Activated T-helper 17 cell treated with anti-CD3 and anti-CD28 coated beads, Interleukin-2, amount 50 U/mL, for 72 hours (primary cell): ENCODE measurements around the gene CATSPERE. TPM values are rescaled to one million over a fixed set of nuclear protein-coding genes. Genes with fewer than 3 reads are reported as not detected.
"Not testable (repeated sequence)": the region's sequence is repeated elsewhere in the genome, so short reads cannot be mapped to it uniquely, and the experiment has no call there.

Experiments used
- ATAC-seq: fragments of 150-1000 bp; cut with Tn5 transposase; replicated peaks from 2 replicates; pipeline ENCODE4 v1.10.0; 2021; ENCODE audit warnings: mild to moderate bottlenecking, moderate library complexity
- H3K27ac Mint-ChIP-seq: one replicate; pipeline ENCODE4 v1.8.0; 2022; ENCODE audit warnings: mixed read lengths
- H3K27me3 Mint-ChIP-seq: one replicate; pipeline ENCODE4 v1.8.0; 2022; ENCODE audit warnings: mixed read lengths
- H3K36me3 Mint-ChIP-seq: one replicate; pipeline ENCODE4 v1.8.0; 2022; ENCODE audit warnings: low read depth, mild to moderate bottlenecking, mixed read lengths
- H3K4me1 Mint-ChIP-seq: one replicate; pipeline ENCODE4 v1.8.0; 2022; ENCODE audit warnings: mixed read lengths
- H3K4me3 Mint-ChIP-seq: one replicate; pipeline ENCODE4 v1.8.0; 2022; ENCODE audit warnings: mild to moderate bottlenecking, mixed read lengths
- H3K9me3 Mint-ChIP-seq: one replicate; pipeline ENCODE4 v1.8.0; 2022; ENCODE audit warnings: mixed read lengths
- total RNA-seq, 2 donors: library from RNA; stranded (reverse); gene quantifications; one replicate each; pipeline ENCODE4 v1.2.3, GENCODE V29; 2022

The CATSPERE gene
- total RNA-seq, 2 donors from 2014 or later: 0.53 to 0.69 TPM

DNA sequence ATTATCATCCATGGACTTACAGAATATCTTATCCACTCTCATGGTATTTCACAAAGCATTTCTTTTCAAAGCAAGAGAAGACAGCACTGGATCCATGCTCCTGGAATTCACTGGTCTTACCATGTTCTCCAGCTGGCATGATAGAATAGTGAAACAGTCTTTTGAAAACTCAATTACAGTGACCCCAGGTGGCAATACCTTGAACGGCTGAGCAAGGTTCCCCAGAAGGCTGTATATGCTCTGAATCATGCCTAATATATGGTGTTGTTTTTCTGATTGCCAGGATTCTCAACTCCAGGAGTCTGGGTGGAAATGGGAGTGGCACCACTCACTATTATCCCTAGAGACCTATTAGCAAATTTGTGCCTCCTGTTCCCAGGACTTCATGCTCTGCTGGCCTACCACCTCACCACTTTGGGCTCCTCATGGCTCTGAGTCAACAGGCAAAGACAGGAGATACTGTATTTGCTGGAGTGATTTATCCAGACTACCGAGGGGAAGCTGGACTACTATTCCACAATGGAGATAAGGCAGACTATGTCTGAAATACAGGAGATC is 87.6 kb downstream of the CATSPERE start:
- Mint-ChIP-seq H3K9me3 (peaks cover 16% of the 10 kb centered on the region), H3K27me3 (no peaks in the 10 kb centered on the region), H3K36me3 (no peaks in the 10 kb centered on the region), H3K4me3 (no peak overlapping the region), H3K27ac (no peak overlapping the region), H3K4me1 (no peaks in the 10 kb centered on the region)
- ATAC-seq: no peak

DNA sequence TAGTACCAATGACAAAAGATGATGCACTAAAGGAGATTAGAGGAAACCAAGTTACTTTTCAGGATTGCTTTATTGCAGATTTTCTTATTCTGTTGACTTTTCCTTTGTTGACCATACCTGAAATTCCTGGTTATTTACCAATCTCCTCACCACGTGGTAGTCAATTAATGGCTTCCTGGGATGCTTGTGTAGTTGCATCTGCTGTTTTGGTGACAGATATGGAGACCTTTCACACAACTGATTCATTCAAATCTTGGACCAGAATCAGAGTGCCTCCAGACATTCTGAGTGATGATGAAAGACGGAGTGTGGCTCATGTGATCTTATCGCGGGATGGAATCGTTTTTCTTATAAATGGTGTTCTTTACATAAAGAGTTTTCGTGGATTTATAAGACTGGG is 91.3 kb downstream of the CATSPERE start:
- Mint-ChIP-seq H3K9me3 (peaks cover 5% of the 10 kb centered on the region), H3K4me1 (no peaks in the 10 kb centered on the region), H3K27me3 (no peaks in the 10 kb centered on the region), H3K27ac (no peak overlapping the region), H3K4me3 (no peak overlapping the region), H3K36me3 (no peaks in the 10 kb centered on the region)
- no peak for ATAC-seq

DNA sequence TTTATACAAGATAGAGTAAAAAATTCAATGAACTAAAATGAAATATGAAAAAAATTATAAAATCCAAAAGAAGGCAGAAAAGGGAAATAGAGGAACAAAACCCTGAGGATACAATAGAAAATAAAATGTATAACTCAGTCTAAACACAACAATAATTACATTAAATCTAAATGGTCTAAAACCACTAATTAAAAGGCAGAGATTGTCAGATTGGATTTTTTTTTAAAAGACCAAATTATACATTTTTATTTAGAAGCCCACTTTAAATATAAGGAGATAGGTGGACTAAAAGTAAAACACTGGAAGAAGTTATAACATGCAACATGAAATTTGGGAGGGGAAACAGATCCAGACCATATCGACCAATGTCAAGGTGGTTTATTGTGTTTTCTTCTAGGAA is 95.2 kb downstream of the CATSPERE start:
- ATAC-seq: no peak
- H3K4me3 Mint-ChIP-seq: no peak overlapping the region
- no peak overlapping the region for H3K27ac Mint-ChIP-seq
- no peaks in the 10 kb centered on the region for H3K9me3 Mint-ChIP-seq
- no peaks in the 10 kb centered on the region for H3K27me3 Mint-ChIP-seq
- no peaks in the 10 kb centered on the region for H3K36me3 Mint-ChIP-seq
- no peaks in the 10 kb centered on the region for H3K4me1 Mint-ChIP-seq

DNA sequence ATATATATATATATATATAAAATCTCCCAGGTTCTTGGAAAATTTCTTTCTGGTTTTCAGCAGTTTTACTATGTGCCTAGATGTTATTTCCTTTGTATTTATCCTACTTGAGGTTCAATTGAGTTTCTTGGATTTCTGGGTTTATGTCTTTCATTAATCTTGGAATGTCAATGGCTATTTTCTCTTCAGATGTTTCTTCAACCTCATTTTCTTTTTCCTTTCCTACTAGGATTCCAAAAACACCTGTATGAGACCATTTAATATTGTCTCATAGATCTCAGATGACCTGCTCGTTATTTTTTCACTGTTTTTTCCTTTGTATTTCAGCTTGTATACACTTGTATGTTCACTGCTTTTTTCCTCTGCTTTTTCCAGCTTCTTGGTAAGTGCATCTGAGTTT is 96.5 kb downstream of the CATSPERE start:
- H3K9me3 Mint-ChIP-seq: no peaks in the 10 kb centered on the region
- no peak overlapping the region for H3K4me3 Mint-ChIP-seq
- no peaks in the 10 kb centered on the region for H3K27me3 Mint-ChIP-seq
- no peaks in the 10 kb centered on the region for H3K36me3 Mint-ChIP-seq
- ATAC-seq: no peak
- H3K27ac Mint-ChIP-seq: no peak overlapping the region
- H3K4me1 Mint-ChIP-seq: no peaks in the 10 kb centered on the region

DNA sequence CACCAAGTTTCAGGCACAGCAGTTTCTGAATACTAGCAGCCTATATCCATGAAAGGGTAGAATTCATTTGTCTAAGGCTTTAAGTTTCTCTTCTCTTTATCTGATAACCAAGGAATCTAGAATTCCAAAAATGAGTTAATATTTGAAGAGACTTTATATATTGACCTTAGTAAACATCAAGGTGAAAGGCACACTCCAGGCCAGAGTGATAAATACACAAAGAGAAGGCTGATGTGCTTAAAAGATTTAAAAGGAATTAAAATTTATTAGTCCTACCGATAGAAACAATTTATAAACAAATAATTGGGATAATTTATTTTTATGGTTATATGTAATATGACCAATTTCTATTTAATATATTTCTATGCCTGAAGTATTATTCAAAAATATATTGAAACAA is 98.5 kb downstream of the CATSPERE start:
- no peaks in the 10 kb centered on the region for H3K27me3 Mint-ChIP-seq
- H3K4me3 Mint-ChIP-seq: no peak overlapping the region
- no peaks in the 10 kb centered on the region for H3K36me3 Mint-ChIP-seq
- H3K4me1 Mint-ChIP-seq: no peaks in the 10 kb centered on the region
- no peaks in the 10 kb centered on the region for H3K9me3 Mint-ChIP-seq
- no peak for ATAC-seq
- no peak overlapping the region for H3K27ac Mint-ChIP-seq

DNA sequence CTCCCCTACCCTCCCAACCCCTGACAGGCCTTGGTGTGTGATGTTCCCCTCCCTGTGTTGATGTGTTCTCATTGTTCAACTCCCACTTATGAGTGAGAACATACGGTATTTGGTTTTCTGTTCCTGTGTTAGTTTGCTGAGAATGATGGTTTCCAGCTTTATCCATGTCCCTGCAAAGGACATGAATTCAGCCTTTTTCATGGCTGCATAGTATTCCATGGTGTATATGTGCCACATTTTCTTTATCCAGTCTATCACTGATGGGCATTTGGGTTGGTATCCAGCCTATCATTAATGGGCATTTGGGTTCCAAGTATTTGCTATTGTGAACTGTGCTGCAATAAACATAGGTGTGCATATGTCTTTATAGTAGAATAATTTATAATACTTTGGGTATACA is 101.8 kb downstream of the CATSPERE start:
- ATAC-seq, H3K4me1 Mint-ChIP-seq: not testable (repeated sequence)

DNA sequence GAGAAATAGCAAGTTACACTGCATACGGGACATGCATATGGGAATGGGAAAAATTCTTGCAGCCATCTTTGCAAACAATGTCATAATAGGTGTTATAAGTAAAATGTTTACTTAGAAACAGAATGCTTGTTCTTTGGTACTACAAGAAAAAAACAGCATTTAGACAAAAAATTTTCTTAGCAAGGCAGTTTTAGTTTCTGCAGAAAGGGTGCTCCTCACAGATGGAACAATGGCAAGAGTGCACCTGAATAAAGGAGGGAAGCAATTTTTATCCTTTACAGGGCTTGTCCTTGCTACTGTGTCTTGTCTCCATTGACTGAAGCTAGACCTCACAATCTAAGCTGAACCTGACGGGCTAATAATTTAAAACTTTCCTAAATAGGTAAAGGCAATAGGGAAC is 112.7 kb downstream of the CATSPERE start:
- Mint-ChIP-seq H3K27me3 (no peaks in the 10 kb centered on the region), H3K4me1 (no peaks in the 10 kb centered on the region), H3K4me3 (no peak overlapping the region), H3K9me3 (peaks cover 19% of the 10 kb centered on the region), H3K27ac (no peak overlapping the region), H3K36me3 (no peaks in the 10 kb centered on the region)
- ATAC-seq: no peak

More for the DNA sequence above, 101.8 kb downstream of the CATSPERE start:
- H3K36me3 Mint-ChIP-seq, H3K4me3 Mint-ChIP-seq, H3K27ac Mint-ChIP-seq, H3K9me3 Mint-ChIP-seq, H3K27me3 Mint-ChIP-seq: not testable (repeated sequence)

DNA sequence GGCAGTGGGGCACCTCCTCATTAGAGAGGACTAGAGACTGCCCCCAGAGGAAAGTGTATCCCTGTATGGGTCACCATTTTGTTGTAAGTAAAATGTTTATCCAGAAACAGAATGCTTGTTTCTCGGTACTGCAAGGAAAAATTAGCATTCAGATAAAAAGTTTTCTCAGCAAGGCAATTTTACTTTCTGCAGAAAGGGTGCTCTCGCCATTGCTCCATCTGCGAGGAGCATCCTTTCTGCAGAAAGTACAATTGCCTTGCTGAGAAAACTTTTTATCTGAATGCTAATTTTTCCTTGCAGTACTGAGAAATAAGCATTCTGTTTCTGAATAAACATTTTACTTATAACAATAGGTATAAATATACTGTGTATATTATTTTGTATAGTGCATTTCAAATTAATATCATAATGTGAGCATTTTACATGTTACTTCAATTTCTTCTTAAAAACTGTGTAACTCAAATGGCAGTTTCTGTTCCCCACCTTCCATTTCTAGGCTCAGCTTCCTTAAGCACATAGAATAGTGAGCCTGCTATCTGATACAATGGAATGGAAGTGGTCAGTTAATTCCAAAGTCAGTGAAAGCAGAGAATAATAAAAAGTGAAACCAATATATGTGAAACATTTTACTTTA is 115.3 kb downstream of the CATSPERE start:
- Mint-ChIP-seq H3K36me3 (no peaks in the 10 kb centered on the region), H3K27me3 (no peaks in the 10 kb centered on the region), H3K27ac (no peak overlapping the region), H3K9me3 (peaks cover 19% of the 10 kb centered on the region), H3K4me1 (no peaks in the 10 kb centered on the region), H3K4me3 (no peak overlapping the region)
- ATAC-seq: no peak

DNA sequence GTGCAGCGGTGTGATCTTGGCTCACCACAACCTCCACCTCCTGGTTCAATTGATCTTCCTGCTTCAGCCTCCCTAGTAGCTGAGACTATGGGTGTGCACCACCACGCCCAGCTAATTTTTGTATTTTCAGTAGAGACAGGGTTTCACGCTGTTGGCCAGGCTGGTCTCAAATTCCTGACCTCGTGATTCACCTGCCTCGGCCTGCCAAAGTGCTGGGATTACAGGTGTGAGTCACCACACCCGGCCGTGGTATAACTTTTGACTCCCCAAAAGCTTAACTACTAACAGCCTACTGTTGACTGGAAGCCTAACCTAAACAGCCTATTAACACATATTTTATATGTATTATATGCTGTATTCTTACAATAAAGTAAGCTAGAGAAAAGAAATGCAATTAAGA is 117.1 kb downstream of the CATSPERE start:
- H3K4me1 Mint-ChIP-seq, H3K36me3 Mint-ChIP-seq, ATAC-seq, H3K27me3 Mint-ChIP-seq, H3K27ac Mint-ChIP-seq, H3K4me3 Mint-ChIP-seq: not testable (repeated sequence)
- peaks cover 19% of the 10 kb centered on the region for H3K9me3 Mint-ChIP-seq

DNA sequence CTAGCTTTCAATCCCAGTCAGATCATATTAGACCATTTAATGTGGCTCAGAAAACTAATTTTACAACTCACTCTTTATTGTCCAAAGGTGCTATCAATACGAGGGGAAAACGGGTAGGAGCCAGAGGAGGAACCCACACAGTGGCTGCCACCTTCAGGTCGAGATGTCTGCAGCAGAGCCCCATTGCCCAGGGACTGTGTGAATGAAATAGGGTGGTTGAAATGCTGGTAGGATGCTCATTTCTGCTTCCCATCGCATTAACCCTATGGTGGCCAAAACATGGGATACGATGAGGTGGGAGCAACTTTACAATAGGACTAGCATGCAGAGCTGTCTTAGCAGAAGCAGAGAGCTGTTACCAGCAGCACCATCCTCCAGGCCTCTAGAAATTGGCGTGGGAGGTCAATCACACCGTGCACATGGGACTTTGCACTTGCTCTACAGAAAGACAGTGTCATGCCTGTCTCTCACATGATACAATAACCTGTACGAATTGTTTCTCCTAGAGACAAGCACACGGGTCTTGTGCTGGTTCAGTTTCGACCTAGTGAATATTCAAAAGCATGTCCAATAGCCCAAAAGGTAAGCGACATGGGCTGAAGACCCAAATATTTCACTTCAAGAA is 122.4 kb downstream of the CATSPERE start:
- Mint-ChIP-seq H3K36me3 (no peaks in the 10 kb centered on the region), H3K4me3 (no peak overlapping the region), H3K9me3 (no peaks in the 10 kb centered on the region), H3K27ac (no peak overlapping the region), H3K27me3 (no peaks in the 10 kb centered on the region), H3K4me1 (no peaks in the 10 kb centered on the region)
- no peak for ATAC-seq

DNA sequence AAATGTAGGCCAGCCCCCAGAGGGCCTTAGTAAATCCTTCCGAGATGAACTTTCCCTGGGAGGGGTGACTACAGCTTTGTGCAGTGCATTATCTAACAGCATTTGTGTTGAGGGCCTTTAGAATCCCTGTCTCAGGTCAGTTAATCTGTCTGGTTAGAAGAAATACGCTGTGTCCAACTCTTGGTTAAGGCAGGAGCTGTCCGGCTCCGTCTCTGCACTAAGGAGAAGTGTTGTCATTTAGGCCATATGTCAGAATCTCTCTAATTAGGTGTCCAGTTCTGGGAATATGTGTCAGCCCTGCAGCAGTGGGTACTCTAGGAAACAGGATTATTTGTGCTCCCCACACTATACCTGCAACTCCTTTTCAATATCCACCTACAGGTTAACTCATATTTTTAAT is 124.8 kb downstream of the CATSPERE start:
- H3K4me1 Mint-ChIP-seq: no peaks in the 10 kb centered on the region
- no peak for ATAC-seq
- H3K27me3 Mint-ChIP-seq: no peaks in the 10 kb centered on the region
- no peak overlapping the region for H3K4me3 Mint-ChIP-seq
- H3K36me3 Mint-ChIP-seq: no peaks in the 10 kb centered on the region
- no peak overlapping the region for H3K27ac Mint-ChIP-seq
- no peaks in the 10 kb centered on the region for H3K9me3 Mint-ChIP-seq

DNA sequence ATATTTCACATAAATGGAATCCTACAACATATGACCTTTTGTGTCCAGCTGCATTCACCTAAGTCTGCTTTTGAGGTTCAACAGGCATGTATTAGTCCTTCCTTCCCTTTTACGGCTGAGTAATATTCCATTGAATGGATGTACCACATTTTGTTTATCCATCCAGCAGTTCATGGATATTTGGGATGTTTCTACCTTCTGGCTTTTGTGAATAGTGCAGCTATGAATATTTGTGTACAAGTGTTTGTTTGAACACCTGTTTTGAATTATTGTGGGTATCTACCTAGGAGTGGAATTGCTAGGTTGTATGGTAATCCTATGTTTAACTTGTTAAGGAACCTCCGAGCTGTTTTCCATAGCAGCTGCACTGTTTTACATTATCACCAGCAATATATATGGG is 129.6 kb downstream of the CATSPERE start:
- Mint-ChIP-seq H3K4me3 (no peak overlapping the region), H3K27me3 (no peaks in the 10 kb centered on the region), H3K9me3 (no peaks in the 10 kb centered on the region), H3K36me3 (no peaks in the 10 kb centered on the region), H3K4me1 (peaks cover 9% of the 10 kb centered on the region), H3K27ac (no peak overlapping the region)
- no peak for ATAC-seq

DNA sequence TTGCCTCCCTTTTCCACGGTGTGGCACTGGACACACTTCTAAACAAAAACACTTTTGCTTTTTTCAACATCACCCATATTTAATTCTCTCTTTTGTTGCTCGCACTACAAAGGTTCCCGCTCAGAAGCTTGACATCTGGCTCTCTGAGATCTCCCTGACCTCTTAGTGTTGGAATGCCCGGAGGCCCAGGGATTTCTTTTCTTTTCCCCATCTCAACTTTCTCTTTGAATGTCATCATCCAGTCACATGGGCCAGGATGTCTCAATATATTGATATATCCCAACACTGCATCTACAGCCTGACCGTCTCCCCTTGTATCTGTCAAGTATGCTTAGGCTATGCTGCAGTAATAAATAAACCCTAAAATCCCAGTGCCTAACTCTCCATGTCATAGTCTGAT is 137.5 kb downstream of the CATSPERE start:
- peaks cover 3% of the 10 kb centered on the region for H3K9me3 Mint-ChIP-seq
- peaks cover 25% of the 10 kb centered on the region for H3K4me1 Mint-ChIP-seq
- H3K27me3 Mint-ChIP-seq: peaks cover 11% of the 10 kb centered on the region
- ATAC-seq: no peak
- peak overlapping the region; percentile 98 for H3K27ac Mint-ChIP-seq
- no peaks in the 10 kb centered on the region for H3K36me3 Mint-ChIP-seq
- H3K4me3 Mint-ChIP-seq: no peak overlapping the region

DNA sequence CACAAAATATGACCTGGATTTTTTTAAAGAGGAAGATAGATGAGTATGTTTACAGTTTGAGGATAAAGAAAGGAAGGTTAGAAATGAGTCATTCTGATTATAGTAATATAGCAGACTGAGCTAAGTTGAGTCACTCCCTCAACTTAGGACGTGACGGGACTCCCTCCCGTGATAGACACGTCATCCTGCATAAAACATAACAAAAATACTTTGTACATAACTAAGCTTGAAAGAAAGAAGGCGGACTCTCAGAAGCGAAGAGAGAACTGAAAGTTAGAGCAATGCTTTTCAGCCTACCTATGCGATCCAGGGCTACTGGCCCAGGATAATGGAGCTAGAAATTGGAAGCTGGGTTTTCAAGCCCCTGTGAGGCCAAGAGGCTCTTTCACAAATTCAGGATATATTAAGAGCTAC is 138.9 kb downstream of the CATSPERE start:
- ATAC-seq: peak; percentile 98
- H3K4me1 Mint-ChIP-seq: peaks cover 22% of the 10 kb centered on the region

DNA sequence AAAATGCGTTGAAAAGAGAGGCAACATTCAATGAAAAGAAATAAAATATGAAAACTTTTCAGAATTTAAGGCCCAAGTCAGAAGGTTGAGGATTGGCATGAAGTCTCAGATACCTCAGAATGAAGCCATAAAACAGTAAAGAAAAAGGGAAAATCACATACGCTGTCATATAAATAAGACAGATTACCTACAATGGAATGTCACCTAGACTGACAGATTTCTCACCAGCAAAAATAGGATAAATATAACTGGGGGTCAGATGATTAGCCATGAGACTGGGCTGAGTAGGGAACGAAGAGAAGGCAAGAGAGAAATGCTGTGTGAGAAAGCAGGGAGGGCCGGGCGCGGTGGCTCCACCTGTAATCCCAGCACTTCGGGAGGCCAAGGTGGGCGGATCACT is 140.3 kb downstream of the CATSPERE start:
- Mint-ChIP-seq H3K27ac (peak overlapping the region; percentile 49), H3K4me3 (no peak overlapping the region), H3K36me3 (no peaks in the 10 kb centered on the region), H3K4me1 (peaks cover 16% of the 10 kb centered on the region), H3K9me3 (peaks cover 3% of the 10 kb centered on the region), H3K27me3 (peaks cover 11% of the 10 kb centered on the region)
- ATAC-seq: no peak

More for the DNA sequence above, 138.9 kb downstream of the CATSPERE start:
- Mint-ChIP-seq H3K9me3 (peaks cover 3% of the 10 kb centered on the region), H3K27ac (peak overlapping the region; percentile 98), H3K36me3 (no peaks in the 10 kb centered on the region), H3K27me3 (peaks cover 11% of the 10 kb centered on the region), H3K4me3 (peak overlapping the region; percentile 86)
